Activated gamma-delta T cell (primary cell): ENCODE data around the gene ITGB1.

Experiments used
- DNase-seq: peaks from one replicate; lab custom pipeline; 2025; lab: John Stamatoyannopoulos, UW

ITGB1 gene

GRCh38 chr10:32889631-32890212, 68.3 kb downstream of the ITGB1 start:
- no peak for DNase-seq

- DNase-seq, result no peak
Observed at GRCh38 chr10:32888161-32888927, 69.7 kb downstream of the ITGB1 start.

GRCh38 chr10:32887481-32887880, 70.5 kb downstream of the ITGB1 start:
- DNase-seq, result no peak

GRCh38 chr10:32882076-32882475, 76.0 kb downstream of the ITGB1 start:
- DNase-seq, result no peak

GRCh38 chr10:32878646-32879045, 79.4 kb downstream of the ITGB1 start:
- no peak for DNase-seq

- no peak for DNase-seq
Observed at GRCh38 chr10:32877915-32878314, 80.1 kb downstream of the ITGB1 start.

- no peak for DNase-seq
Observed at GRCh38 chr10:32865170-32865569, 92.9 kb downstream of the ITGB1 start.

GRCh38 chr10:32854435-32854834, 103.6 kb downstream of the ITGB1 start:
- DNase-seq, result no peak

GRCh38 chr10:32851301-32851700, 106.7 kb downstream of the ITGB1 start:
- no peak for DNase-seq
